ENCODE results near the gene PTPRQ.

DNA sequence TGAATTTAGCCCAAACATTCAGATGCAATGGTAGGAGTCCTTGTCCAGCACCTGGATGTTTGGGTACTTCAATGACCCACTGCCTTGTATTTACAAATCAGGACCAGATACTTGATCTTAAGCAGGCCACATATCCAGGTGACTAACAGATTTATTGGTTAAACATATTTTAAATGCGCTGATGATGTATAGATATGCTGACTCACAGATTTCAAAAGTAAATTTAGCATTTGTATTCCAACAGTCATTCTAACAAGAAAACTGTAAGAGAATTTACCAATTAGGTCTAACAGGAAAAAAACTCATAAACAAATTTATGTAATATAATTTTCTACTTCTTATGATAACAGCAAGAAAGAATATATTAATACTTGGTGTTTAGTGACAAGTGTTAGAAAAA is 234.0 kb downstream of the PTPRQ start:
- TF ChIP-seq, protein P1, sequence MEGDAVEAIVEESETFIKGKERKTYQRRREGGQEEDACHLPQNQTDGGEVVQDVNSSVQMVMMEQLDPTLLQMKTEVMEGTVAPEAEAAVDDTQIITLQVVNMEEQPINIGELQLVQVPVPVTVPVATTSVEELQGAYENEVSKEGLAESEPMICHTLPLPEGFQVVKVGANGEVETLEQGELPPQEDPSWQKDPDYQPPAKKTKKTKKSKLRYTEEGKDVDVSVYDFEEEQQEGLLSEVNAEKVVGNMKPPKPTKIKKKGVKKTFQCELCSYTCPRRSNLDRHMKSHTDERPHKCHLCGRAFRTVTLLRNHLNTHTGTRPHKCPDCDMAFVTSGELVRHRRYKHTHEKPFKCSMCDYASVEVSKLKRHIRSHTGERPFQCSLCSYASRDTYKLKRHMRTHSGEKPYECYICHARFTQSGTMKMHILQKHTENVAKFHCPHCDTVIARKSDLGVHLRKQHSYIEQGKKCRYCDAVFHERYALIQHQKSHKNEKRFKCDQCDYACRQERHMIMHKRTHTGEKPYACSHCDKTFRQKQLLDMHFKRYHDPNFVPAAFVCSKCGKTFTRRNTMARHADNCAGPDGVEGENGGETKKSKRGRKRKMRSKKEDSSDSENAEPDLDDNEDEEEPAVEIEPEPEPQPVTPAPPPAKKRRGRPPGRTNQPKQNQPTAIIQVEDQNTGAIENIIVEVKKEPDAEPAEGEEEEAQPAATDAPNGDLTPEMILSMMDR (IDR thresholded peaks at IDR 0.05), result no peak
- no peak for TF ChIP-seq POLR2A (IDR thresholded peaks at IDR 0.05)
